HEK293T (cell line): ENCODE measurements around the gene TTLL11.

Source experiments
- ARNT ChIP-seq: fragments of 450-650 bp; IDR thresholded peaks from 2 replicates; pipeline ENCODE4 v1.6.1; 2017; ENCODE audit warnings: mild to moderate bottlenecking
- BHLHE40 ChIP-seq: fragments of 450-650 bp; IDR thresholded peaks from 2 replicates; pipeline ENCODE4 v1.6.1; 2016; ENCODE audit warnings: mild to moderate bottlenecking, moderate library complexity, borderline replicate concordance
- ELF4 ChIP-seq: fragments of 450-650 bp; IDR thresholded peaks from 2 replicates; pipeline ENCODE4 v1.6.1; 2017; ENCODE audit warnings: antibody characterized with exemption
- FOXA1 ChIP-seq: fragments of 450-650 bp; IDR thresholded peaks from 2 replicates; pipeline ENCODE4 v1.6.1; 2016; ENCODE audit warnings: mild to moderate bottlenecking
- FOXK2 ChIP-seq: fragments of 450-650 bp; IDR thresholded peaks from 2 replicates; pipeline ENCODE4 v1.6.1; 2016; ENCODE audit warnings: mild to moderate bottlenecking
- FOXM1 ChIP-seq: fragments of 450-650 bp; IDR thresholded peaks from 2 replicates; pipeline ENCODE4 v1.6.1; 2017; ENCODE audit warnings: mild to moderate bottlenecking, borderline replicate concordance
- HDGF ChIP-seq: fragments of 450-650 bp; IDR thresholded peaks from 2 replicates; pipeline ENCODE4 v1.6.1; 2017; ENCODE audit warnings: antibody characterized with exemption, borderline replicate concordance
- LEF1 ChIP-seq: fragments of 450-650 bp; IDR thresholded peaks from 2 replicates; pipeline ENCODE4 v1.6.1; 2017; ENCODE audit warnings: mild to moderate bottlenecking, borderline replicate concordance
- NFRKB ChIP-seq: fragments of 450-650 bp; IDR thresholded peaks from 2 replicates; pipeline ENCODE4 v1.6.1; 2016; ENCODE audit warnings: mild to moderate bottlenecking, moderate library complexity
- SP1 ChIP-seq: fragments of 450-650 bp; IDR thresholded peaks from 2 replicates; pipeline ENCODE4 v1.6.1; 2017
- SUZ12 ChIP-seq: fragments of 450-650 bp; IDR thresholded peaks from 2 replicates; pipeline ENCODE4 v1.6.1; 2016; ENCODE audit warnings: mild to moderate bottlenecking
- TARDBP ChIP-seq: fragments of 450-650 bp; IDR thresholded peaks from 2 replicates; pipeline ENCODE4 v1.6.1; 2016
- ZNF384 ChIP-seq: fragments of 450-650 bp; IDR thresholded peaks from 2 replicates; pipeline ENCODE4 v1.6.1; 2016
- TF ChIP-seq, protein P1 (sequence below): fragments of 450-650 bp; IDR thresholded peaks from 2 replicates; pipeline ENCODE4 v1.6.1; 2016

DNA sequence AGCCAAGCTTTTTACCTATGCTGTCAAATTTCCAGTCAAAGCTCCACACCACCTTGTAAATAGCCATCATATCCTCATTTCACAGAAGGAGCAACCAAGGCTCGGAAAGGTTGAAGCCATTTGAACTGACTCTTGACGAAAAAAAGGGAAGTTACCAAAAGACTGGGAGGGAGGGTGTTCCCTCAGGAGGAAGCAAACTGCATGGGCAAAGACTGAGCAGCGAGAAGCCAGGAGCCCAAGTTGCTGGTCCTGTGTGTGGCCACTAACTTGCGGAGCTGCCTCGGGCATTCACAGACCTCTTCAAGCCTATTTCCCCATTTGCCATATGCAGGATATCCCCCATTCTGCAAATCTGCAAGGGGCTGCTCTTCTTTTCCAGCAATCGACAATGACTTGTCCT lies 37.4 kb downstream of the TTLL11 start:
- no peak for TF ChIP-seq NFRKB
- no peak for TF ChIP-seq FOXM1
- TF ChIP-seq TARDBP = no peak
- no peak for TF ChIP-seq SP1
- no peak for TF ChIP-seq BHLHE40
- TF ChIP-seq ELF4 = no peak
- TF ChIP-seq ZNF384 = no peak
- no peak for TF ChIP-seq FOXA1
- no peak for TF ChIP-seq LEF1
- TF ChIP-seq ARNT = no peak
- TF ChIP-seq, protein P1, sequence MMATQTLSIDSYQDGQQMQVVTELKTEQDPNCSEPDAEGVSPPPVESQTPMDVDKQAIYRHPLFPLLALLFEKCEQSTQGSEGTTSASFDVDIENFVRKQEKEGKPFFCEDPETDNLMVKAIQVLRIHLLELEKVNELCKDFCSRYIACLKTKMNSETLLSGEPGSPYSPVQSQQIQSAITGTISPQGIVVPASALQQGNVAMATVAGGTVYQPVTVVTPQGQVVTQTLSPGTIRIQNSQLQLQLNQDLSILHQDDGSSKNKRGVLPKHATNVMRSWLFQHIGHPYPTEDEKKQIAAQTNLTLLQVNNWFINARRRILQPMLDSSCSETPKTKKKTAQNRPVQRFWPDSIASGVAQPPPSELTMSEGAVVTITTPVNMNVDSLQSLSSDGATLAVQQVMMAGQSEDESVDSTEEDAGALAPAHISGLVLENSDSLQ = no peak
- no peak for TF ChIP-seq HDGF
- TF ChIP-seq FOXK2 = no peak
- no peak for TF ChIP-seq SUZ12
